NCI-H1048 (cell line): ENCODE results near the gene USP9Y.

Source experiments
- DNase-seq: peaks from one replicate; lab custom pipeline; 2025; lab: John Stamatoyannopoulos, UW

Gene USP9Y

DNA sequence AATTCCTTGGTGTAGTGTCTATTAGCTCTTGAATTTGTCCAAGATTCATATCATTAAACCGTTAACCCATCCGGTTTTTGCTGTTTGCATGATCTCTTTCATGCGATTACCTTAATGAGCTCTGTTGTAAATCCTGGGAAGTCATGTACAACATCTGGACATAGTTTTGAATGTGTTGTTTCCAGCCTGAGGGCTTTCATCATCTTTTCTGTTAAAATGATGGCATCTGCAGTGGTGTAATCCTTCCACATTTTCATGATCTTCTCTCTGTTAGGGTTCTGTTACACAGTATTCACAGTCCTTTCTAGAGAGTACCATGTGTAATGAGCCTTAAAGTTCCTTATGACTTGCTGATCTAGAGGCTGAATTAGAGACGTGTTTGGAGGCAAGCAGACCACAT lies 64.9 kb downstream of the USP9Y start:
- no peak for DNase-seq

- DNase-seq = no peak
Observed at GRCh38 chrY:12784521-12784920, 83.5 kb downstream of the USP9Y start.

GRCh38 chrY:12793999-12794398 lies 93.0 kb downstream of the USP9Y start:
- DNase-seq = no peak

DNA sequence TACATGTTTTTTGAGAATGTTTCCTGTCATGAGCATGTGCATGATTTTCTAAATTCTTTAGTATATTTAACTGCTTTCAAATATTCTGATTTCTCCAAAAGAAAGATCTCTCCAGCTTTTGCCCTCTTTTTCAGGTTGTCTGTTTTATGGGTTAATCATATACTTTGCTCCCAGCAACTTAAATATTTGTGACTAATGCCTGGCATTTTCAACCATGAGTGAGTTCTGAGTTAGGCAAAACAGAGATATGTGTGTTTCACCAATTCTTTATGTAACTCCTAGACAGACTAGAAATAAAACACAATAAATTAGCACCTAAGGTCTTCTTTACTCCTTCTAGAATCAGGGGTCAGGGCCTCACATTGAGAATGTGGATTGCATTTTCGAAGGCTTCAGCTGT lies 107.0 kb downstream of the USP9Y start:
- DNase-seq = no peak

- DNase-seq = no peak
Observed at GRCh38 chrY:12809034-12809433, 108.0 kb downstream of the USP9Y start.

DNA sequence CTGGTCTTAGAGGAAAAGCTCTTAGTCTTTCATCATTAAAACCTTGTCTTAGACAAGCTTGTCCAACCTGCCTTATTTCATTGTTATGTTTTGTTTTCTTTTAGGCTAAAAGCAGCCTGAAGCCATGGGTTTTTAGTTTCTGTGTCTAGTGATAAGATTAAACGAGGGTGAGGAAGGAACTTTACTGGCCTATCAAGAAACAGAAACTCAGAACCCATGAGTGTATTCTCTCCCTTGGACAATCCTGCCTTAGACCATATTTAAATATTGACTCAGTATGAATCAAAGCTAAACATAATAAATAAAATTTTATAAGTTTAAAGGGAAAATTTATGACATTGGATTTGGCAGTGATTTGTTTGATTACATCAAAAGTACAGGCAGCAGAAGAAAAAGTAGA lies 122.4 kb downstream of the USP9Y start:
- DNase-seq = no peak

GRCh38 chrY:12826791-12827190 lies 125.8 kb downstream of the USP9Y start:
- no peak for DNase-seq

GRCh38 chrY:12833284-12833683 lies 132.3 kb downstream of the USP9Y start:
- DNase-seq = no peak

- DNase-seq = no peak
Observed at GRCh38 chrY:12837550-12837949, 136.5 kb downstream of the USP9Y start.

DNA sequence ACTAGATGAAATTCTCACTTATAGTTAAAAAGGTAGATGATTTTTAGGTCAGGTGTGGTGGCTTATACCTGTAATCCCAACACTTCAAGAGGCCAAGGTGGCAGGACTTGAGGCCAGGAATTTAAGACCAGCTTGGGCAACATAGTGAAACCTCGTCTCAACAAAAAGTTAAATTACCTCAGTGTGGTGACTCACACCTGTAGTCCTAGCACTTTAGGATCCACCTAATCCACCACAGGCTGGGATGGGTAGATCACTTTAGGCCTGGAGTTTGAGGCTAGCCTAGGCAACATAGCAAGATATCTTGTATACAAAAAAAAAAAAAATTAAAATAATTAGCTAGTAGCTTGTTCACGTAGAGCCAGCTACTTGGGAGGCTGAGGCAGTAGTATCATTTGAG lies 140.3 kb downstream of the USP9Y start:
- DNase-seq = no peak

DNA sequence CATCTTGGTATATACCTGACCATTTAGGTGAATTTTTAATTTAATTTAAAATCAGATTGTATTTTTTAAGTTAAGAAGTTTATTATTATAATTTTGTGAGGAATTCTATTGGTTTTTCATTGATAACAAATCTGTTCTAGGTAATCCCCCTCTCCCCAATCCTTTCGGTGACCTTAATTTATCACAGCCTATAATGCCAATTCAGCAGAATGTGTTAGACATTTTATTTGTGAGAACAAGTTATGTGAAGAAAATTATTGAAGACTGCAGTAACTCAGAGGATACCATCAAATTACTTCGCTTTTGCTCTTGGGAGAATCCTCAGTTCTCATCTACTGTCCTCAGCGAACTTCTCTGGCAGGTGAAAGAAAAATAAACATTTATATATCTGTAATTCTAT lies 145.8 kb downstream of the USP9Y start:
- DNase-seq = no peak

- DNase-seq = no peak
Observed at GRCh38 chrY:12855791-12856275, 154.8 kb downstream of the USP9Y start.

DNA sequence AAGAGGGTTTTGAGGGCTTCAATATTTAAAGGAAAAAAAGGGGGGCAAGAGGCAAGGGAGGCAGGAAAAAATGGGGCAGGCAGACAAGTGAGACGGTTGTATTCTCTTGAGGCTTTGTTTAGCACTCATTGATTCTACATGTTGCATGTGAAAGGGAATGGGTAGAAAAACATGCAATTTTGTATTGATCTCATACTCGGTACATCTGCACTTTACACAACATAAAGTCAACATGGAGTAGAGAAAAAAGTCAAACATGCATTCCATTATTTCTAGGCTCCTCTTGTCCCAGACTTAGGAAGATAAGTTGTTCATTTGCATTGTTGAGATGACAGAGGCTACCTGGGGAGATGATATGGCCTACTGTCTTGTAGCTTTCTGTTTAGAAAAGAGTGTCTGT lies 166.9 kb downstream of the USP9Y start:
- no peak for DNase-seq

DNA sequence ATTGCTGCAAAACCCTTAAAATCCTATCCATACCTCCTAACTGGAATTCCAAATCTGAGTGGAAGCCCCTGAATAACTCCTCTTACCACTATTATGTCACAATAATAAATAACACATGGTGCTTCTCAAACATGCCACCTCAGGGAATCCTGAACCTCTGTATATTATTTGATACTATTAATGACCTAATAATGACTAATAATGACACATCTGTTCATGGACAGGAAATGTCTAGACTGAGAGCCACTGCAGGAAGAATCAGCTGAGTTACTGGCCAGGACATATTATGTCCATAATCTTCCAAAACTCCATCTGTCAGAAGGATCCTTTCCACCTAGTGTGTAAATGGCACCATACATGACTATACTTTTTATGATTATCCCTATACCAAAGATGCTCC lies 195.9 kb downstream of the USP9Y start:
- no peak for DNase-seq

DNA sequence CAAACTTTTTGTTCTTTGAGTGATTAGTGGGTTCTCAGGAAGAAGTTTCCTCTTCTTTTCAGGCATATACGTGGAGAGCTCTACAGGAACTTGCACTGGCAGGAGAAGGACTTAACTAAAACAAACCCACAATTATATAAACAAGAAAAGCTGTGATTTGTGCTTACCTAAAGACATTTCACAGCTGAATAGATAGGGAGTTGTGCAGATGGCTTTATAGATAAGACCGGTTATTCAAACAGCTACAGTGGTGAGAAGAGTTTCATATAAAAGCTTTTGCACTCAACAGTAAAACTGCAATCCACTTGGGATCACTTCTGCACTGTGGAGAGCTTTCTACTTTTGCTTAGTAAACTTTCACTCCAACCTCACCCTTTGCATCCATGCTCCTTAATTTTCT lies 197.6 kb downstream of the USP9Y start:
- DNase-seq = no peak

DNA sequence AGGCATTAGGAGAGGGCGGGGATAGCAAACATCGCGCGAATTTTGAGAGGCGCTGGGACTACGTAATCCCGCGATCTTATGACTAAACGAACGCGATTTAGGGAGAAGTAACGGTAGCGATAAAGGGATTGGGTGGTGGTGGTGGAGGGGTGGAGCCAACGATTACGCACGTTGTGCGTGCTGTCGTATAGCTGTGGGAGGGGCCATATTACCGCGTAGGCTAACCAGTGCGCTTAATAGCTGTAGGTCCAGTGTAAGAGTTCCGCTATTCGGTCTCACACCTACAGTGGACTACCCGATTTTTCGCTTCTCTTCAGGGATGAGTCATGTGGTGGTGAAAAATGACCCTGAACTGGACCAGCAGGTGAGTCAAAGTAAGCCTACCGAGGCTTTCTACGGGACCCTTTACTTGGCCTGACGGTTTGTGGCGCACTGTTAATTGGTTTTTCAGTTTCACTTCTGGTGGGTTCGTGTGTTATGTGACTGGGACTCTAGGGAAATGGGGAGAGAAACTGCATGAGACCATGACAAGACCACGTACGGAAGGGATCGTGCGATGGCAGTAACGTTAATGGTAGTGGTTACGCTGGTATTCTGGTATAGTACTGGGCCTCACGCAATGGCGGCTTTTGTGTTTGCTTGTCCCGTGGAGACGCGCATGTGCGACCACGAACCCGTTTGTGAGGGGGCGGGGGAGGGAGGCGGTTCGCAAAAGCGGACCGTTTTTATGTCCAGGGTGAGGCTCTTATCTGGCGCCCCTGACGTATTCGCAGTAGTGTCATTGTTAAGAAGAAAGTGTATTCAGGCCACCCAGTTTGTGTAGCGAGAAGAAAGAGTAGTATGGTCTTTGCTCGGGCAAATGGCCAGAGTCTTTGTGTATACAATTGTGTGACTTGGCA lies 203.8 kb downstream of the USP9Y start, which contains the start of gene DDX3Y:
Gene DDX3Y, plus strand, starts transcription at position 251 of the 899 bp plus-strand sequence. Its CDS starts 69 bp downstream, at position 320.
- DNase-seq = no peak

DNA sequence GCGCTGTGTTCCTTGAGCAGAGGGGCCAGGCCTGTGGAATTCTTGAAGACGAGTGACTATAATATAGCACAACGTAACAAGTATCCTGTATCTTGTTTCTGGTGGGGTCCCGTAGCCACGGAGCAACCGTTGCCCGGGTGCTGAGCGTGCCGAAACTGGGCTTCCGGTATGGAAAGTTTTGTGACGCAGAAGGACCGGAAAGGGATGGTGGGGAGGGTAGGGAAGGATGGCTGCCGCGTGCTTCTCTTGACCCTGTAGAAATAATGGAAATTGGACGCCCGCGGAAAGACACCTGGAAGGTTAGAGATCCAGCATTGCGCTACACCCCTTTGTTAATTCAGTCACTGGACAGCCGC lies 204.5 kb downstream of the USP9Y start:
- no peak for DNase-seq

- no peak for DNase-seq
Observed at GRCh38 chrY:12905895-12906294, 204.9 kb downstream of the USP9Y start.
